H1 (cell line): ENCODE data around the gene SKA3. TPM values are rescaled to one million over a fixed set of nuclear protein-coding genes. Genes with fewer than 3 reads are reported as not detected.

Experiments used
- SP1 ChIP-seq: IDR thresholded peaks from 2 replicates; pipeline ENCODE4 v1.6.1; 2011; ENCODE audit warnings: low read depth, low read length
- polyA plus RNA-seq, 7 experiments: library from polyadenylated mRNA; depleted of rRNA in 3 of 7; stranded (reverse) in 5 of 7; unstranded in 2 of 7; fragments of >200 nt in 5 of 7; fragments of 200-250 nt in 2 of 7; gene quantifications; 1 replicate in 5 of 7; 2 replicates in 1 of 7; 4 replicates in 1 of 7; pipeline versions ENCODE4 v1.2.1 to v1.2.3, GENCODE V29; 2011 to 2013; ENCODE audit warnings: missing spikeins in 2 of 7, mixed read lengths in 2 of 7
- total RNA-seq: library from RNA; stranded (reverse); fragmentation: NEBNext Ultra II Directional; extraction: Animal tissue kit (Norgen Biotek cat#: 25700); gene quantifications from 2 replicates; pipeline ENCODE4 v1.2.1, GENCODE V29; 2021

SKA3 gene
- total and polyA plus RNA-seq, 2 of the 8 experiments (the other 6 are each of a cell fraction or from before 2014, with no cell fraction given) = 32.3 to 63.7 TPM

- TF ChIP-seq SP1 = no peak
Measured at GRCh38 chr13:21176982-21177284, 581 bp upstream of the SKA3 start (continued).
